NT2/D1 (cell line): ENCODE results near the gene PAIP2.

Experiments
- SUZ12 ChIP-seq: IDR thresholded peaks from 2 replicates; pipeline ENCODE4 v1.6.1; 2011; ENCODE audit not compliant: insufficient read length, insufficient read depth; ENCODE audit errors: extremely low read depth
- YY1 ChIP-seq: IDR thresholded peaks from 2 replicates; pipeline ENCODE4 v1.6.1; 2011; ENCODE audit not compliant: insufficient read length, insufficient read depth

DNA sequence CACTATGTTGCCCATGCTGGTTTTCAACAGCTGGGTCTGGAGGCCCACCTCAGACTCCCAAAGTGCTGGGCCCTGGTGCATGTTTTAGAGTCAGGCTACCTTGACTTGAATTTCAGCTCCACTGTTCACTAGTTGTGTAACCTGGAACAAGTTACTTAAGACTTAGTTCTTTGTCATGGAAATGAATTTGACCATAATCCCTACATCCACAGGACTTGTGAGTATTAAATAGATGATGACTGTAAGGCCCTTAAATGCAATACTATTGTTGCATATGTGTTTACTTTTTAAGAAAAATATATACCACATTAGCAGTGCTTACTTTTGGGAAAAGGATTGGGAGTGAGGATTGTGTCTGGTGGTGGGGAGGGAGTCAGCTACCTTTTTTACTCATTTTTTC, 16.4 kb downstream of the PAIP2 start:
- TF ChIP-seq YY1 (no peak), SUZ12 (no peak)
